NCI-H526 treated with DMSO at 0.1 percent for 48 hours (cell line): ENCODE data around the gene KRTAP10-1.
"Not testable (repeated sequence)": the region's sequence is repeated elsewhere in the genome, so short reads cannot be mapped to it uniquely, and the experiment has no call there.

Experiments
- DNase-seq: peaks from one replicate; lab custom pipeline; 2025; lab: John Stamatoyannopoulos, UW

Gene KRTAP10-1

GRCh38 chr21:44539991-44540666 is at the start of gene KRTAP10-1:
Gene KRTAP10-1 (minus strand): TSS chr21:44540195. CDS start chr21:44540150, 45 bp downstream.
- no peak for DNase-seq

- no peak for DNase-seq
Measured at GRCh38 chr21:44589094-44589493, 49.1 kb upstream of the KRTAP10-1 start.

- DNase-seq = no peak
Measured at GRCh38 chr21:44585892-44586291, 45.9 kb upstream of the KRTAP10-1 start.

GRCh38 chr21:44583800-44584147 is 43.8 kb upstream of the KRTAP10-1 start:
- no peak for DNase-seq

- no peak for DNase-seq
Measured at GRCh38 chr21:44583089-44583799, 43.2 kb upstream of the KRTAP10-1 start.

GRCh38 chr21:44582055-44582454 is 42.1 kb upstream of the KRTAP10-1 start:
- peak; percentile 14 for DNase-seq

GRCh38 chr21:44581158-44581557 is 41.2 kb upstream of the KRTAP10-1 start:
- no peak for DNase-seq

GRCh38 chr21:44580231-44580821 is 40.3 kb upstream of the KRTAP10-1 start, which contains the start of gene KRTAP10-5:
Gene KRTAP10-5 (minus strand): TSS chr21:44580604. CDS start chr21:44580578, 26 bp downstream.
- DNase-seq = not testable (repeated sequence)

GRCh38 chr21:44579833-44580144 is 39.8 kb upstream of the KRTAP10-1 start:
- no peak for DNase-seq

- DNase-seq = no peak
Measured at GRCh38 chr21:44579056-44579832, 39.2 kb upstream of the KRTAP10-1 start.

- DNase-seq = no peak
Measured at GRCh38 chr21:44578371-44579055, 38.5 kb upstream of the KRTAP10-1 start.

GRCh38 chr21:44576025-44576420 is 36.0 kb upstream of the KRTAP10-1 start:
- no peak for DNase-seq

GRCh38 chr21:44575307-44576024 is 35.5 kb upstream of the KRTAP10-1 start:
- DNase-seq = no peak

- DNase-seq = no peak
Measured at GRCh38 chr21:44574457-44575306, 34.7 kb upstream of the KRTAP10-1 start.

- not testable (repeated sequence) for DNase-seq
Measured at GRCh38 chr21:44573630-44574456, 33.8 kb upstream of the KRTAP10-1 start, which contains the start of gene KRTAP10-4. Gene KRTAP10-4 (plus strand): TSS chr21:44573729. CDS start chr21:44573759, 30 bp downstream.

- no peak for DNase-seq
Measured at GRCh38 chr21:44572959-44573583, 33.1 kb upstream of the KRTAP10-1 start.

- no peak for DNase-seq
Measured at GRCh38 chr21:44571844-44572782, 32.1 kb upstream of the KRTAP10-1 start.

- DNase-seq = no peak
Measured at GRCh38 chr21:44571296-44571695, 31.3 kb upstream of the KRTAP10-1 start.
